Esophagus squamous epithelium (tissue), 4 donors: ENCODE measurements around the gene HOXA11.

ENCODE experiments used
- POLR2A ChIP-seq, 4 donors: fragments of 450-650 bp; IDR thresholded peaks; one replicate each; pipeline ENCODE4 v1.6.1; 2017; ENCODE audit warnings: antibody characterized with exemption in 4 of 4, mild to moderate bottlenecking in 4 of 4, moderate library complexity in 3 of 4
- TF ChIP-seq, protein P1 (sequence below), 6 experiments: fragments of 450-650 bp in 4 of 6; fragments of 200-600 bp in 2 of 6; sonication (generic) in 2 of 6; IDR thresholded peaks; one replicate each; pipeline ENCODE4 v1.5.1; 2016 to 2019; ENCODE audit warnings: antibody characterized with exemption in 6 of 6, mild to moderate bottlenecking in 4 of 6, moderate library complexity in 4 of 6

DNA sequence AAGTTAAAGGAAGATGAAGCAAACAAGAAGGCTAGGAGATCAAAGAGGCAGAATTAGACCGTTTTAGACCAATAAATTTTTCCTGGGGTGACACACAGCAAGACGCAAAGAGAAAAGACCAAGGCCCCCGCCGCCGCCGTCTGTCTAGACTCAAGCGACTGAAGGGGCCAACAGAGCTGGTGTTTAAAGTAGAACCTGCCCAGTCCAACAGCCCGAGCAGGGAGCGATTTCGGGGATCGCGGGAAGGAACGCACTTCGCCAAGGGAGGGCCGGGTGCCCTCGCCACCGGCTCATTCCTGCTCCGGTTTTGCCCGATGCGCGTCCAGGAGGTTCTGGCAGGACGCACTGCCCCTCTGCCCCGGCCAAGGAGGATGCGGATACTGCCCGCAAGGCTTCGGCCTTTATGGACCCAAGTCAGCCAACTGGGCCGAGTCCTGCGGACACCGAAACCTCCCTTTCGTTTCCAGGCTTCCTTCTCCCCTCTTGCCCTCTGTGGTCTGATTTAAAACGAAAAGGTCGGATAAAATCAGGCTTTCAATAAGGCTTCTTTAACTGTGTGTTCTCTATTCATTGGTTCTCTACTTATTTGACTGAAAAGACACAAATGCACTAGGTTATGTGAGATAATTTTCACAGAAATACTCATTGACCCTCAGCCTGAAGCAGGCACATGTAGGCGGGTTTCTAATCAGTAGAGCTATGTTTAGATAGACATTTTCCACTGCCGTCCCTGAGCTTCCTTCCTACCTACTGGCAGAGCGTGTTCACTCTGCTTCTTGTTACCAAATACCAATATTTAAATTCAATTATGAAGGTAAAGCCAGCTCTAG is 26.4 kb downstream of the HOXA11 start:
- TF ChIP-seq, protein P1, sequence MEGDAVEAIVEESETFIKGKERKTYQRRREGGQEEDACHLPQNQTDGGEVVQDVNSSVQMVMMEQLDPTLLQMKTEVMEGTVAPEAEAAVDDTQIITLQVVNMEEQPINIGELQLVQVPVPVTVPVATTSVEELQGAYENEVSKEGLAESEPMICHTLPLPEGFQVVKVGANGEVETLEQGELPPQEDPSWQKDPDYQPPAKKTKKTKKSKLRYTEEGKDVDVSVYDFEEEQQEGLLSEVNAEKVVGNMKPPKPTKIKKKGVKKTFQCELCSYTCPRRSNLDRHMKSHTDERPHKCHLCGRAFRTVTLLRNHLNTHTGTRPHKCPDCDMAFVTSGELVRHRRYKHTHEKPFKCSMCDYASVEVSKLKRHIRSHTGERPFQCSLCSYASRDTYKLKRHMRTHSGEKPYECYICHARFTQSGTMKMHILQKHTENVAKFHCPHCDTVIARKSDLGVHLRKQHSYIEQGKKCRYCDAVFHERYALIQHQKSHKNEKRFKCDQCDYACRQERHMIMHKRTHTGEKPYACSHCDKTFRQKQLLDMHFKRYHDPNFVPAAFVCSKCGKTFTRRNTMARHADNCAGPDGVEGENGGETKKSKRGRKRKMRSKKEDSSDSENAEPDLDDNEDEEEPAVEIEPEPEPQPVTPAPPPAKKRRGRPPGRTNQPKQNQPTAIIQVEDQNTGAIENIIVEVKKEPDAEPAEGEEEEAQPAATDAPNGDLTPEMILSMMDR (IDR thresholded peaks at IDR 0.05) = no peak
- no peak for TF ChIP-seq POLR2A (IDR thresholded peaks at IDR 0.05)
